Gastroesophageal sphincter (tissue), 3 donors: Measurements from ENCODE around the gene NAT8.
"Not testable (repeated sequence)": the region's sequence is repeated elsewhere in the genome, so short reads cannot be mapped to it uniquely, and the experiment has no call there.

Experiments used
- CTCF ChIP-seq, 4 experiments: fragments of 200-600 bp in 2 of 4; fragments of 450-650 bp in 2 of 4; sonication (generic) in 1 of 4; IDR thresholded peaks; one replicate each; pipeline ENCODE4 v1.5.1; 2017 to 2019; ENCODE audit warnings: antibody characterized with exemption in 4 of 4, mild to moderate bottlenecking in 2 of 4, moderate library complexity in 2 of 4
- POLR2A ChIP-seq, 2 donors: fragments of 450-650 bp; IDR thresholded peaks; one replicate each; pipeline ENCODE4 v1.6.1; 2017; ENCODE audit warnings: antibody characterized with exemption in 2 of 2, mild to moderate bottlenecking in 2 of 2, moderate library complexity in 1 of 2

DNA sequence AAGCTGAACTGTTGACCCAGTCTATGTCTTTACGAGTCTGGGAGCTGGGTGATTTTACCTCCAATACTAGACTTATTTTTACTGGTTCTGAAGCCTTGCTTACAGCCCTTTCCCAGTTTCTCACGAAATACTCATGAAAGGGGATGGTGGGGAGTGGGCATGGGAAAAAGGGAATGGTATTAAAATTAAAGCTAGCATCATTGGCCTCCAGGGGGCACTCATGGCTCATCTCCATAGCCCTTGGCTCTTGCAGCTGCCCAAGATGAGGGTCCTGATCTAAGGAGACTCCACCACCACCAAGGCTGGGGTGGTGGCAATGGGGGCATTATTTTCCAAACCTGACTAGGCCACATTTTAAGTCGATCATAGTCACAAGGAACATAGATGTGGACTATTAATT lies 22.3 kb downstream of the NAT8 start:
- not testable (repeated sequence) for TF ChIP-seq CTCF, POLR2A (IDR thresholded peaks at IDR 0.05)
